Urinary bladder (tissue), 4 donors: ENCODE data around the gene PTPRN2. TPM values are rescaled to one million over a fixed set of nuclear protein-coding genes. Genes with fewer than 3 reads are reported as not detected.

Experiments
- DNase-seq: peaks from one replicate; pipeline ENCODE4 v3.0.0-alpha.2; 2015; ENCODE audit errors: extremely low spot score
- H3K27ac ChIP-seq: one replicate; pipeline ENCODE4 v1.5.1; 2013; ENCODE audit warnings: low read depth, mild to moderate bottlenecking, moderate library complexity
- H3K36me3 ChIP-seq: one replicate; pipeline ENCODE4 v1.6.1; 2013; ENCODE audit warnings: mild to moderate bottlenecking, moderate library complexity; ENCODE audit not compliant: insufficient read depth
- H3K4me1 ChIP-seq: one replicate; pipeline ENCODE4 v1.6.1; 2013; ENCODE audit warnings: mild to moderate bottlenecking, moderate library complexity; ENCODE audit not compliant: insufficient read depth
- H3K4me3 ChIP-seq: one replicate; pipeline ENCODE4 v1.5.1; 2013; ENCODE audit warnings: low read depth, low read length
- WGBS: extraction: QIAGEN DNeasy Blood & Tissue Kit; methylation state at CpG from one replicate; pipeline ENCODE4 v1.1.7; 2013; 5-methylcytosine and 5-hydroxymethylcytosine counted together
- polyA plus RNA-seq: library from polyadenylated mRNA; stranded (reverse); fragments of 200-250 nt; gene quantifications from one replicate; pipeline ENCODE4 v1.2.3, GENCODE V29; 2013
- total RNA-seq: library from RNA; depleted of rRNA; stranded (reverse); fragments of >200 nt; gene quantifications from one replicate; pipeline ENCODE4 v1.2.3, GENCODE V29; 2014
- donor health status: healthy with polysubstance abuse.
- donor health status: healthy.

The PTPRN2 gene
- total and polyA plus RNA-seq, 2 donors: 2.8 to 4.4 TPM

DNA sequence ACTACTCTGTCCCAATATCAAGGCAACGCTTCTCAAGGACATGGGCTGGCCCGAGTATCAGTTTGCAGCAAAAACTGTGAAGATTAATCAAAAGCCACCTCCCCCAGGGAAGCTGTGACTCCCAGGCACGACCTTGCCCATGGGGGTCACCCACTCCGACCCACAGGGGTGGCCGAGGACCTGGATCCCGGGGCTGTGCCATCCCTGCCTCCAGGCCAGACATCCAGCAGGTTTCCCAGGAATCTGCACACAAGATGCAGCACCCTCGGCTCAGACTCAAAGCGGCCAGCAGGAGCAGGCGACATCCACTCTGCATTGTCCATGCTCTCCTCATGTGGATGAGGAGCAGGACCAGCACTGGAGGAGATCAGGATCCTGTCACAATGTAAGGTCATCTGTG, 39.8 kb downstream of the PTPRN2 start:
- Histone ChIP-seq H3K4me1 (no peaks in the 10 kb centered on the region), H3K27ac (no peak overlapping the region), H3K36me3 (no peaks in the 10 kb centered on the region), H3K4me3 (no peak overlapping the region)
- no peak for DNase-seq
- WGBS: 85% methylated on average over 9 of the region's 9 CpGs

DNA sequence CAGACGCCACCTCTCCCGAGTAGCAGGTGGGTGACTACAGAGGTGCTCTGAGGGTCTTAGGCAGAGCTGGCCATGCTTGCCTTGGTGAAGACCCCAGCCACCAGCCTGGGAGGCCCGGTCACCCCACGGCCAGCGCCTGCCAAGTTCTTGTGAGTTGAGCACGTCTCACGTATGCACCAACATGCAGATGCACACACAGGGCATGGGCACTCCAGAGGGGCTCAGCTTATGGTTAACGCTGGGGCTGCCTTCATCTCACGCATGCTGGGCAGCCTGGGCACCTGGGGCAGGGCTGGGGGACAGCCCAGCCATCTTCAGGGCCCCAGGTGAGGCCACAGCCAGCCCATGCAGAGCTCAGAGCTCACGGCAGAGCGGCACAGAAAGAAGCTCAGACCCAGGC, 41.0 kb downstream of the PTPRN2 start:
- DNase-seq: no peak
- Histone ChIP-seq H3K36me3 (no peaks in the 10 kb centered on the region), H3K4me3 (no peak overlapping the region), H3K4me1 (no peaks in the 10 kb centered on the region), H3K27ac (no peak overlapping the region)
- WGBS: 93% methylated on average over 11 of the region's 11 CpGs

DNA sequence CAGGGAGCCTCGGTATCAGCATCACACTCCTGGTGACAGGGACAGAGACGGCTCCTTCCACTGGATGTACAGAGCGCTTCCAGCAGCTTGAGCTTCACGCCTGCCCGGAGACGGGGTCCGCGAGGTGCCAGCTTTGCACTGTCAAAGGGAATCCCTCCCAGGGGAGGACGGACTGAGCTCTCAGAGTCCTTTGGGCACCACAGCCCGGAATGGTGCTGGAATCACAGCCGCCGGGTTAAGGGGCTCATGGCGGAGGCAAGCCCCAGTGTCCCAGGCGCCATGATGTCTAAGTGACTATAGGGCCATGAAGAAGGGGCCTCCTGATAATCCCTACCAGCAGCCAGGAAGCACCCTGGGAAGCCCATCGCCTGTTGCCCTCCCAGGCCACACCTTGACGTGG, 41.4 kb downstream of the PTPRN2 start:
- Histone ChIP-seq H3K4me3 (no peak overlapping the region), H3K4me1 (no peaks in the 10 kb centered on the region), H3K36me3 (no peaks in the 10 kb centered on the region), H3K27ac (no peak overlapping the region)
- DNase-seq: no peak
- 88% methylated on average over 16 of the region's 16 CpGs for WGBS

GRCh38 chr7:158544708-158545107, 42.9 kb downstream of the PTPRN2 start:
- WGBS: 83% methylated on average over 8 of the region's 8 CpGs
- H3K27ac ChIP-seq: no peak overlapping the region
- H3K4me3 ChIP-seq: no peak overlapping the region
- no peak for DNase-seq
- H3K36me3 ChIP-seq: no peaks in the 10 kb centered on the region
- H3K4me1 ChIP-seq: no peaks in the 10 kb centered on the region

GRCh38 chr7:158543840-158544239, 43.8 kb downstream of the PTPRN2 start:
- DNase-seq: no peak
- 88% methylated on average over 11 of the region's 11 CpGs for WGBS

DNA sequence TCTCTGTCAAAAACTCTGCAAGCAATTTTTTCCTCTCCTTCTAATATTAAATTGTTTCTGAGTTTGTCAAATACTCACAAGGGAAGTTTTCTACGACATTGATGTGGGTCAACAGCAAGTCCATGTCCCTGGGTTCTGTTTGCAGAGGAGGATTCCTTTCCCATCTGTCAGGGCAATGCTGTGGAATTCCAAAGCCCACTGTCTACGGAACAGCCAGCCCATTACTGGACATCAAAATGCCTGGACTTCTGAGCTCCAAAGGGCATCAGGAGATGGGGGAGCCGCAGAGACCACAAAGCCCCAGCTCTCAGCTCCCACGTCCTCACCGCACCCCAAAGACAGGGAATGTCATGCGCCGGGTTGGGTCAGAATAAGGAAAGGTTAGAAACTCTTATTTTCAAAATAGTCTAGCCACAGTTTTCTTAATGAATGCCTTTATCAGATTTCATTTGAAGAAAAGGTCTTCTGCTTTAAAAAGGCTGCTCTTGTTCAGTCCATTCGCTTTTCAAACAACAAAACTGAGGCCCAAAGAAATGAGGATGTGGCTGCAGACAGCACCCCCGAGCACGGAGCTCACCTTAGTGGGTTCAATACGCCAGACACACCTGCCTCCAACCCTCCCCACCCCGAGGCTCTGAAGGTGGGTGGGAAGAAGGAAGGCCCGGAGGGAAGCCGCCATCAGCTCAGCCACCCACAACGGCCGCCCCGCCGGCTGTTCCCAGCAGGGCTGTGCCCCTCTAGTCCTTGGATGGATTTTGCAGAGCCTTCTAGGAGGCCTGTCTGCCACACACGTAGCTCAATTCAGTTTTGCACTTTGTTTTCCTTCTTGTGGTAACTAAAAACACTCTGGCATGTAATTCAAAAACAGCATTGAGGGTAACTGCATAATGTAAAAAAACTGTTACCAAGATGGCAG, 44.7 kb downstream of the PTPRN2 start:
- no peak for DNase-seq
- H3K36me3 ChIP-seq: no peaks in the 10 kb centered on the region
- 80% methylated on average over 19 of the region's 19 CpGs for WGBS
- no peak overlapping the region for H3K27ac ChIP-seq
- no peak overlapping the region for H3K4me3 ChIP-seq
- no peaks in the 10 kb centered on the region for H3K4me1 ChIP-seq

More at GRCh38 chr7:158543840-158544239, 43.8 kb downstream of the PTPRN2 start:
- no peak overlapping the region for H3K4me3 ChIP-seq
- no peaks in the 10 kb centered on the region for H3K4me1 ChIP-seq
- H3K27ac ChIP-seq: no peak overlapping the region
- no peaks in the 10 kb centered on the region for H3K36me3 ChIP-seq

DNA sequence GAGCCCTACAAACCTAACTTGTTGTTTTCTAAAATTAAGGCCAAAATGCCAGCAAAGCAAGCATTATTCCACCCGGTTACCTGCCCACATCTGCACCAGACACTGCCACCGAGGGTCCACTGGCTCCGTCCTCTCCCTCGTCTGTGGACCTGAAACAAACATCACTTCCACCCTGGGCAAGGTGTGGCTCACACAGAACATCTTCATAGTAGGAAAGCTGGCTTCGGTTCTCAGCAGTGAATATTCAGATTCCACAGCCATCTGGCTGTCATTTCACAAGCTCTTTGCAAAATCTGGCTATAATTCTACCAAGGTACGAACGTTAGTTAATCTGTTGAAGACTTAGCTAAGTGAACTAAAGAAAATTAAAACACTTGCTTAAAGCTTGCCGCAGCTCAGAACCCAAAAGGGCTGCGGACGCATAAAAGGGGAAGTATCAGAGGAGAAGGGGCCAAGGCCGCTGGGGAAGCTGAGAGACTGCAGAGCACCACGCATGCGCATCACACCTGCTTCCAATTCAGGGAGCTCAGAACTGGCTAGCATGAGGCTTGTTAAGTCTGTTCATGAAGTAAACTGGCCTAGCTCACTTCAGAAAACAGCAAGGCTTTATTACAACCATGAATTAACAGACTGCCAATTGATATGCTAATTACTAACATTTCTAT, 46.1 kb downstream of the PTPRN2 start:
- no peak overlapping the region for H3K27ac ChIP-seq
- no peaks in the 10 kb centered on the region for H3K4me1 ChIP-seq
- no peak overlapping the region for H3K4me3 ChIP-seq
- DNase-seq: no peak
- 52% methylated on average over 13 of the region's 13 CpGs for WGBS
- H3K36me3 ChIP-seq: no peaks in the 10 kb centered on the region

- no peak overlapping the region for H3K27ac ChIP-seq
- 82% methylated on average over 12 of the region's 12 CpGs for WGBS
- no peak for DNase-seq
- no peak overlapping the region for H3K4me3 ChIP-seq
- no peaks in the 10 kb centered on the region for H3K4me1 ChIP-seq
- H3K36me3 ChIP-seq: no peaks in the 10 kb centered on the region
Observed at GRCh38 chr7:158539711-158540146, 47.9 kb downstream of the PTPRN2 start.

DNA sequence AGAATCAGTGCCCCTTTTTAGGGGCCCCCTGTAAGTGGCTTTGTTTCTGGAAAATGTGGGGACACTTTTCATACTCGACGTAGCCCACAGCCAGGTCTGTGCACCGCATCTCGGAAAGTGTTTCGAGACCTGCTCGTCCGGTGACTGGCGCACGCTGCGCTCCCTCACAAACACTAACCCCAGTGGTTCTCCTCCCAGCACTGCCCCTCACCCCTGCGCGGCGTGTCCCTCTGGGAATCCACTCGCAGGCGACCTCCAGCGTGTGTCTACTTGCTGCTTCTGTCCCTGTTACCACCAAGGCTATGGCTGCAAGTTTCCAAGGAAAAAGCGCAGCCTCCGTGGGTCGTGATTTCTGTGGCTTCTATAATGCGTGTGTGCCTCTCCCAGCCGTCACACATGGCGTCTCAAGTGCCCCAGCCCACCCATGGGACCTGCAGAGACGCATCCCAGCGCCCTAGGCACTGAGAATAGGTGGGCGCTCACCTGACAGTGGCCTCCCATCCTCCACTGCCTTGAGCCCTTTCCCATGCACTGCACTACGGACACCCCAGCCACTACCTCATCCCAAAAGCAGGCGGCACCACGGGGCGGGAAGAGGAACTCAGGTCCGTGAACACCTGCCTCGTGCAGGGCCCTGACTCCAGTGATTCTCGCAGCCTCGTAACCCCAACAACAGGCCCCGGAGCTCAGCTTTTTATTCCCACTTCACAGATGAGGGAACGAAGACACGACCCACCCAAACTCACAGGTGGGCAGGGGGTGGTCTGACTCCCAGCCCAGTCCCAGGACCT, 49.3 kb downstream of the PTPRN2 start:
- Histone ChIP-seq H3K36me3 (no peaks in the 10 kb centered on the region), H3K4me1 (no peaks in the 10 kb centered on the region), H3K4me3 (no peak overlapping the region), H3K27ac (no peak overlapping the region)
- WGBS: 90% methylated on average over 36 of the region's 36 CpGs
- no peak for DNase-seq

- no peak for DNase-seq
- H3K4me1 ChIP-seq: no peaks in the 10 kb centered on the region
- H3K27ac ChIP-seq: no peak overlapping the region
- no peaks in the 10 kb centered on the region for H3K36me3 ChIP-seq
- WGBS: 76% methylated on average over 7 of the region's 7 CpGs
- H3K4me3 ChIP-seq: no peak overlapping the region
Observed at GRCh38 chr7:158537516-158537882, 50.1 kb downstream of the PTPRN2 start.

DNA sequence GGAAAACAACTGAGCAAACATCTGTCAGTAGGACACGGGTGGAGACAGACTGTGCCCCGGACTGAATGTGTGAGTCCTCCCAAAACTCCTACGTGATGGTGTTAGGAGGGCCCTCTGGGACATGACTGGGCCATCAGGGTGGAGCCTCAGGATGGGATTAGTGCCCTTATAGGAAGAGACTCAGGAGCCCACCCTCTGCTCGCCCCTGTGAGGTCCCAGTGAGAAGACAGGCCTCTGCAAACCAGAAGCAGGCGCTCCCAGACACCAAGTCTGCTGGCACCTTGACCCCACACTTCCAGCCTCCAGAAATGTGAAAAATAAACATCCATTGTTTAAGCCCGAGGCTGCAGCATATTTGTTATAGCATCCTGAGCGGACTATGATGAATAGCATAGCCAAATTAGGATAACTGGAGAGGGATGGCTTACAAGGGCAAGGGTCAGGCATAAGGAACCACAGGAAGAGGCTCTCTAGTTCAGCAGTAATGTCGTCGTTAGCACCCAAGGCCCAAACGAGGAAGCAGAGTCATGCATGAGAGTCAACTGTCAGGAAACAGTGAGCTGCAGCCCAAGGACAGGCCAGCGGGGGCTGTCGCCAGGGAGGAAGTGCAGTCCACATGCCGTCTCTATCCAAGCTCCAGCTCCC, 50.6 kb downstream of the PTPRN2 start:
- H3K4me3 ChIP-seq: no peak overlapping the region
- H3K27ac ChIP-seq: no peak overlapping the region
- WGBS: 51% methylated on average over 13 of the region's 13 CpGs
- no peak for DNase-seq
- no peaks in the 10 kb centered on the region for H3K4me1 ChIP-seq
- H3K36me3 ChIP-seq: no peaks in the 10 kb centered on the region

DNA sequence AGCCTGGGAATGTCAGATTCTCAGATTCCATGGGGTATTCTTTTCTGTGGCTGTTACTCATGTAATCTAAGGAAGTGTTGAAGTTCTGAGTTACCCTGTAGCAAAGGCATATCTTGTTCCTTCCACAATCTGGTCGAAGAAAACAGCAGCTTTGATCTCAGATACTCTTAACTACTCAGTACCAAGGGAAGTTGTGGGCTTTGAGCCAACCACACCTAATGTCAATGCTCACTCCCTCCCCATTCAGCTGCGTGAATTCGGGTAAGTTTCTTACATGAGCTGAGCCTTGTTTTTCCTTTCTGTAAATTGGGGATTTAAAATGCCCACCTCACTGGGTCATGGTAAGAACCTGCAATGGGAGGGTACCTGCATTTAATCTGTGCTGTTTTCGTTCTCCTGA, 52.5 kb downstream of the PTPRN2 start:
- Histone ChIP-seq H3K36me3 (no peaks in the 10 kb centered on the region), H3K27ac (no peak overlapping the region), H3K4me3 (no peak overlapping the region), H3K4me1 (no peaks in the 10 kb centered on the region)
- WGBS: 78% methylated on average over 4 of the region's 4 CpGs
- DNase-seq: no peak

DNA sequence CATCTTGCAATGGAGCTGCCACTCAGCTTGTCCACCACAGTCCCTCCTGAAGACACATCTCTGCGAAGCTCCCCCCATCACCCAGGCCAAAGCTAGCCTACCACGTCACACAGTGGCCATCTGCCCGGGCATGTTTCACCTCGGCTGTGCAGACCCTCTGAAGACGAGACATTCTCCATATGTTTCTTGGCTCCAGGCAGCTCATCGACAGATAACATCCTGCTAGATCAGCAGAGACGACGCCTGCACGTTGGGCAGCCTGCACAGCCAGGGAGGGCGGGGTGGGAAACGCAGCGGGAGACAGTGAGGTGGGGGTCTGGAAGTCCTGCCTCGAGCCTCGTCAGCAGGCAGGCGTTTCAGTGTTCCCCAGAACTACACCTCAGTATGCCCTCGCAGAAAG, 53.0 kb downstream of the PTPRN2 start:
- no peak for DNase-seq
- 61% methylated on average over 16 of the region's 16 CpGs for WGBS
- H3K36me3 ChIP-seq: no peaks in the 10 kb centered on the region

More for the DNA sequence above, 53.0 kb downstream of the PTPRN2 start:
- H3K27ac ChIP-seq: no peak overlapping the region
- H3K4me1 ChIP-seq: no peaks in the 10 kb centered on the region
- no peak overlapping the region for H3K4me3 ChIP-seq
